Measurements from ENCODE around the gene PLXDC2.

PLXDC2 gene

DNA sequence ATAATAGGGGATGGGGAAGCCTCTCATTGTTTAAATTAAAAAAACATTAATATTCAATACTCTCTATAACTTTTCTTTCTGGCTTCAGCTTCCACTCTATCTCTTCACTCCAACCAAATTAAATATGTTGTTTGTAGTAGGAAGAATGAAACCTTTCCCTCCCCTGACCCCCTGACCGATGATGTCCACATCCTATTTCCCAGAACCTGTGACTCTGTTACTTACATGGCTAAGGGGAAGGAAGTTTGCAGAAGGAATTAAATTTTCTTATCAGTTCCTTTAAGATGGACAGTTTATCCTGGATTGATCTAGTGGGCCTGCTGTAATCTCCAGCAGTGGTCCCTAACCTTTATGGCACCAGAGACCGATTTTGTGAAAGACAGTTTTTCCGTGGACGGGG is 130.0 kb downstream of the PLXDC2 start:
- no peak for DNase-seq

- no peak for DNase-seq
These were observed 130.6 kb downstream of the PLXDC2 start for GRCh38 chr10:19946791-19947190.

- no peak for DNase-seq
These were observed 131.0 kb downstream of the PLXDC2 start for GRCh38 chr10:19947215-19947614.

GRCh38 chr10:19947656-19948055 is 131.4 kb downstream of the PLXDC2 start:
- DNase-seq, result no peak

DNA sequence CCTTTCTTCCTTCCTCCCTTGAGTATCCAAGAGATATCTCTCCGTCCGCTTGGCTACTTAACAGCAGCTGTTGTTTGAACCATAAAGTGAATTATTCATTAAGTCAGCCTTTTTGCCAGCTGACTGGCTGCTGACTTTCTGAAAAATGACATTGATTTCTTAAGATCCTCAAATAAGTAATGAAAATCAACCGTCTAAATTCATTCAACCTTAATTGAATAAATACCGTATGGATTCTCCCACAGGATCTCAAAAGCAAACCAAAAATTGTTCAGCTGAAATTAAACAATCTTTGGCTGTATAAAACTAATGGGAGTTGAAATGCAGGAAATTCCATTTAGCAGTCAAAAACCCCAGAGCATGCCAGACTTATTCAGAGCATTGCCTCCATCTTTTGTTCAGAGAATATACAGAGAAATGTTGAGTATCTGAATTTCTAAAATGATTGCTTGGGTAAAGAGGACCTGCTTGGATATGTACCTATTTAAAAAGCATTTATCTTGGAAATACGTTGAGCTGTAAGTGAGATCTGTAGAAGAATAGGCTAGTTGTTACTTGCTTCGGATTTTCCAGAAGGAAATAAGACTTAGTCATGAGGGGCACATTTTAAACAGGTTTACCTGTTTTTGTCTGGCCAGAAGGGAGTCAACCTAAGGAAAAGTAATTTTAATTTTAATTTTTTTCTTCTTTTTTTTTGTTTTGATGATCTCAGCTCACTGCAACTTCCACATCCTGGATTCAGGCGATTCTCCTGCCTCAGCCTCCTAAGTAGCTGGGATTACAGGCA is 136.2 kb downstream of the PLXDC2 start:
- no peak for DNase-seq

GRCh38 chr10:19954601-19955000 is 138.4 kb downstream of the PLXDC2 start:
- DNase-seq, result no peak

GRCh38 chr10:19956516-19957032 is 140.3 kb downstream of the PLXDC2 start:
- DNase-seq, result no peak

DNA sequence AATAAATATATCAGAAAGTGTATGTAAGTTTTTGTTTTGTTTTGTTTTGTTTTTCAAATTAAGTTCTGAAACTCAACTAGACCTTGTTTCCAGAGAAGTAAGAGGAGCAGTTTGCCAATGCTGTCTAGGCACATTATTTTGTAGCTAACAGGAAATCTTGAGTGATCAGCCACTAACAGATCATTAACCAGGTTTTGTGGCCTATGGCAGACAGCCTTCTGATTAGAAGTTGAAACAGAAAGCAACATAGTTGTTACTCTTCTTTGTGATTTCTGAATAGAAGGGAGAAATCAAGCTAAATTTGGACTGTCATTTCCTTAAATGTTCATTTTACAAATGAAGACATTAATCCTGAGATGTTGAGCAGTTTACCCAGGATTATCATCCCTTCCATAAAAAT is 142.6 kb downstream of the PLXDC2 start:
- DNase-seq, result no peak

GRCh38 chr10:19961076-19962053 is 145.1 kb downstream of the PLXDC2 start:
- no peak for DNase-seq

DNA sequence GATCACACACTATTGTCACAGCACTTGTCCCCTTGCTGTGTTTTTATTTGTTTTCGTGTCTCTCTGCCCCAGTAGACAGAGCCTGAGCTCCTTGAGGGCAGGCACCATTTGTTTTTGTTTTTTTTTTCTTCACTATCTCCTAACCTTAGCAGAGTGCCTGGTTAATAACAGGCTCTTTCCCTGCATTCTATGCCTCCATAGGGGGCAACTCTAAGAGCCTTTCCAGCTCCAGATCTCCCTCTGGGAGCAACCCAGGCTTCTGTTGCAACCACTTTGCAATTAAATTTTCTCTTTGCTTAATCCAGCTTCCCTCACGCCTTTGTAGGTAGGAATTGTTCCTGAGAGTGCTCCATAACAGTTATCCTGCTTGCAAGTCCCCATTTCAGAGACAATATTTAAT is 148.4 kb downstream of the PLXDC2 start:
- DNase-seq, result no peak

- no peak for DNase-seq
These were observed 150.5 kb downstream of the PLXDC2 start for GRCh38 chr10:19966751-19967150.

- no peak for DNase-seq
These were observed 151.7 kb downstream of the PLXDC2 start for GRCh38 chr10:19967981-19968380.

DNA sequence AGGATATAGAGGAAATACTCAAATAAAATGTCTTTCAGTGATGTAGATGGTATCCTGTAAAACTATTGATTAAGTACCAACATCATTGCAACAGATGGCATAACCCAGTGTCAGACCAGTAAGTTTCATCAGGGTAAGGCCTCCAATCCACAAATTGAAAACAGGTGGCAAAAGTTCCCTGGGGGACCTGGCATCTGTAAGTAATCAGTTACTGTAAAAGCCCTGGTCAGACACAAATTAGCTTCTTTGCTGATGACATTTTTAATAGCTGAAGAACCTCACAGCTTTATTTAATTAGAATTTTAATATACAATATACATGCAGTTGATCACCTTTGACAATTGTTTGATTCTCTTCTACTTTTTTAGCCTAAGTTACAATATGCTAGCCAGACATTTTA is 152.5 kb downstream of the PLXDC2 start:
- no peak for DNase-seq

- DNase-seq, result no peak
These were observed 154.0 kb downstream of the PLXDC2 start for GRCh38 chr10:19970256-19970655.

DNA sequence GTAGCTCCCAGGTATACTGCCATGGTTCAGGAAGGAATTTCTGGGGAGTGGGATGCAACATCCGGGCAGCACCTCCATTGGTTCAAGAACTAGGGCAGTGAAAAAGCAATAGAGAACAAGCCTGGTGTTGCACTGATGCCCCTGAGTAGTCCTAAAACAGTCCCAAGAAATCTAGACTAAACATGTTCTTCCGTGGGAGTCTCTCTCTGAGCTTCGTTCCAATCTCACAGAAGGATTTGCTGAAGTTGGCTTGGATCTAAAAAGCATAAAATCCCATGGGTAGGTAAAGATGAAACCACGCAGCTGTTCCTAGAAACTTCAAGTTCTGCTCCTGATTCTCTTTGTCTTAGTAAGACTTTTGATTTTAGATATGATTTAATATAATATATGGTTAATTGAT is 154.5 kb downstream of the PLXDC2 start:
- no peak for DNase-seq

GRCh38 chr10:19971343-19972052 is 155.3 kb downstream of the PLXDC2 start:
- DNase-seq, result no peak

- no peak for DNase-seq
These were observed 157.9 kb downstream of the PLXDC2 start for GRCh38 chr10:19974138-19974537.

GRCh38 chr10:19974554-19974953 is 158.3 kb downstream of the PLXDC2 start:
- DNase-seq, result no peak

DNA sequence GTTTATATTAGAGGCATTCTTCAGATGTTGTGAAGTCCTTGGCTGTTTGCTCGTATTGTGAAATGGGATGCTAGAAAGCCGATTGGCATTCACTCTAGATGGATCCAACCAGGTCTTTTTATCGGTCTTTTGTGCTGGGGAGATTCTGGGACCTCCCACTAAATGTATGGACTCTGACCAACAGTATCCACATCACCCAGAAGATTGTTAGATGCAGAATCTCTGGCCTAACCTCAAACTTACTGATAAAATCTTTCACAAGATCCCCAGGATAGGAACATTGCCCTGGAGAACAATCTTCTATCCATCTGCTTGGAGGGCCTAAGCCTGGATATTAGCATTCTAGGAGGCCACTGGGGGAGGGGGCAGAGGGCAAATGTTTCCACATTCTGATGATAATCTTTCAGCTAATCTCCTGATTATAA is 160.9 kb downstream of the PLXDC2 start:
- no peak for DNase-seq

- DNase-seq, result no peak
These were observed 163.4 kb downstream of the PLXDC2 start for GRCh38 chr10:19979628-19980027.

GRCh38 chr10:19983880-19984565 is 167.8 kb downstream of the PLXDC2 start:
- no peak for DNase-seq

DNA sequence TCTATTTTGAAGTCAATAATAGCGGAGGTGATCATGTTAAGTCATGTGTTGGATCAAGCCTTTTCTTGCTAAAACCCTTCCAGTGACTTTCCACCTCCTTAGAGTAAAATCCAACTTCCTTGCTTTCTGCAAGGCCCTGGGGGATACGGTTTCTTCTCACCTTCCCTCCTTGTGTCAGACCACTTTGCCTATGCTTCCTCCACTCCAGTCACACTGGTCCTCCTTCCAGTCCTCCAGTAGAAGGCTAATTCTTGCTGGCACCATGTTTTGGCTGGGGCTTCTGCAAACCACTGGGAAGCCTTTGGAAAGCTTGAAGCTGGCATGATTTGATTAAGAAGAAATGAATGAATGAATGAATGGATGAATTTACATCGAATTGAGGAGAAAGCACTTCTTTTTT is 169.5 kb downstream of the PLXDC2 start:
- DNase-seq, result no peak

All from RPMI8226 (cell line).